BJ (cell line): Measurements from ENCODE around the gene HOXC13. TPM values are rescaled to one million over a fixed set of nuclear protein-coding genes. Genes with fewer than 3 reads are reported as not detected.

Source experiments
- CTCF ChIA-PET: fragments of 350-600 bp; formaldehyde crosslinking; extraction: SDS; loops from one replicate; lab custom pipeline; 2021; ENCODE audit warnings: antibody characterized with exemption, inconsistent platforms; lab: Yijun Ruan, JAX
- POLR2A ChIA-PET: fragments of 300-600 bp; sonication (Branson Sonifier 250); formaldehyde crosslinking; extraction: SDS; loops from one replicate; lab custom pipeline; 2021; ENCODE audit warnings: antibody characterized with exemption; lab: Charles Lee
- DNase-seq: peaks from one replicate; pipeline ENCODE4 v3.0.0-alpha.2; 2011; ENCODE audit warnings: low read depth
- H3K27me3 ChIP-seq: 2 replicates; pipeline ENCODE4 v1.6.0; 2011; ENCODE audit warnings: low read length; ENCODE audit not compliant: control insufficient read depth, insufficient read depth
- H3K36me3 ChIP-seq: 2 replicates; pipeline ENCODE4 v1.5.1; 2011; ENCODE audit warnings: low read length; ENCODE audit not compliant: control insufficient read depth, insufficient read depth
- H3K4me3 ChIP-seq: 2 replicates; pipeline ENCODE4 v1.5.1; 2011; ENCODE audit warnings: low read depth, mild to moderate bottlenecking, control low read depth, low read length
- polyA plus RNA-seq: library from polyadenylated mRNA; depleted of rRNA; stranded (reverse); fragments of >200 nt; gene quantifications from 2 replicates; pipeline ENCODE4 v1.2.3, GENCODE V29; 2011
- TF ChIP-seq, protein P1 (sequence below): IDR thresholded peaks from 2 replicates; pipeline ENCODE4 v1.5.1; 2011; ENCODE audit warnings: low read depth, mild to moderate bottlenecking, control low read depth, inconsistent platforms, low read length, moderate library complexity; ENCODE audit not compliant: insufficient read depth

HOXC13 gene
- polyA plus RNA-seq, 1 experiment, result 1.0 TPM

DNA sequence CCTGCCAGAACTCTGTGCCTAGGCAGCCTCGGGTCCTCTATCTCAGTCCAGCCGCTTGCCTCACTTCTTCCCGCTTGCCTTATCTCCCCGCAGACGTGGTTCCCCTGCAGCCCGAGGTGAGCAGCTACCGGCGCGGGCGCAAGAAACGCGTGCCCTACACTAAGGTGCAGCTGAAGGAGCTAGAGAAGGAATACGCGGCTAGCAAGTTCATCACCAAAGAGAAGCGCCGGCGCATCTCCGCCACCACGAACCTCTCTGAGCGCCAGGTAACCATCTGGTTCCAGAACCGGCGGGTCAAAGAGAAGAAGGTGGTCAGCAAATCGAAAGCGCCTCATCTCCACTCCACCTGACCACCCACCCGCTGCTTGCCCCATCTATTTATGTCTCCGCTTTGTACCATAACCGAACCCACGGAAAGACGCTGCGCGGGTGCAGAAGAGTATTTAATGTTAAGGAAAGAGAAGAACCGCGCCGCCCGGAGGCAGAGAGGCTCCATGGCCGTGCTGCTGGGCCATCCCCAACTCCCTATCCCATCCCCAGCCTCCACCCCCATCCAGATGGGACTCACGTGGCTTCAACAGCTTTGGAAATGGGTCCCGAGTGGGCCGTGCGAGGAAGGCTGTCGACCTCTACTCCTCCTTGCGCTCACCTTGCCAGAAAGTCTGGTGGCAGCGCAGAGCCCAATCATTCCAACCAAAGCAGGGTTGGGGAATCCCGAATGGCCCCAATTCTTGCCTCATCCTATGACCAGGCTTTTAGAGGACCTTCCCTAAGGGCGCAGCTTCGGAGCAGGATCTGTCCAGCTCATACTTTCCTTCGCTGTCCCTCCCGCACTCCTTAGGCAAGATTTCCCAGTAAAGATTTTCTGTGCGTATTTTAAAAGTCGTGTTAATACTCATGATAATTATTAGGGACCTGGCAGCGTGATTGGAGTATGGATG lies 6.5 kb downstream of the HOXC13 start:
- no peak for DNase-seq
- POLR2A ChIA-PET, result interaction anchor here (0.7 kb wide), 1 partner anchor 175 kb away, joined by 4 read pairs; no protein-coding TSS in a partner anchor
- CTCF ChIA-PET, result interaction anchor here (0.6 kb wide), 1 partner anchor 16 kb away, joined by 3 read pairs; no protein-coding TSS in a partner anchor

DNA sequence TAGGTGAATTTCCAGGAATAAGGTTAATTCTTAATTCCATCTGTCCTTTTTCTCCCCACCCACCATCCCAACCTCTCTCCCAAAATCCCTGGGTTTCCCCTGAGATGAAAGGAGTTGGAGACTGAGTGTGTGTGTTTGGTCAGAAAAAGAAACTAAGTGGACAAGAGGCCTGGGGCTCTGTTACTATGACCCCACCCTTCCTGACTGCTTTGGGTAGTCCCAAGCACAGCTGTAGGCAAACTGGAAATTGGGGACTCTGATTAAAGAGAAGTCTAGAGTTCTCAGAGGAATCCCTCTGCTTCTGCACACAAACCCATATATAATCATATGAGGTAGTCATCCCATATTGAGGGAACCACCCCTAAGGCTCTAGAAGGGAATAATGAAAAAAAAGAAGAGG lies 9.1 kb downstream of the HOXC13 start:
- peaks cover 72% of the 10 kb centered on the region for H3K27me3 ChIP-seq
- POLR2A ChIA-PET, result no interaction called here
- CTCF ChIA-PET, result interaction anchor here (0.6 kb wide), 1 partner anchor 51 kb away, joined by 3 read pairs; no protein-coding TSS in a partner anchor
- TF ChIP-seq, protein P1, sequence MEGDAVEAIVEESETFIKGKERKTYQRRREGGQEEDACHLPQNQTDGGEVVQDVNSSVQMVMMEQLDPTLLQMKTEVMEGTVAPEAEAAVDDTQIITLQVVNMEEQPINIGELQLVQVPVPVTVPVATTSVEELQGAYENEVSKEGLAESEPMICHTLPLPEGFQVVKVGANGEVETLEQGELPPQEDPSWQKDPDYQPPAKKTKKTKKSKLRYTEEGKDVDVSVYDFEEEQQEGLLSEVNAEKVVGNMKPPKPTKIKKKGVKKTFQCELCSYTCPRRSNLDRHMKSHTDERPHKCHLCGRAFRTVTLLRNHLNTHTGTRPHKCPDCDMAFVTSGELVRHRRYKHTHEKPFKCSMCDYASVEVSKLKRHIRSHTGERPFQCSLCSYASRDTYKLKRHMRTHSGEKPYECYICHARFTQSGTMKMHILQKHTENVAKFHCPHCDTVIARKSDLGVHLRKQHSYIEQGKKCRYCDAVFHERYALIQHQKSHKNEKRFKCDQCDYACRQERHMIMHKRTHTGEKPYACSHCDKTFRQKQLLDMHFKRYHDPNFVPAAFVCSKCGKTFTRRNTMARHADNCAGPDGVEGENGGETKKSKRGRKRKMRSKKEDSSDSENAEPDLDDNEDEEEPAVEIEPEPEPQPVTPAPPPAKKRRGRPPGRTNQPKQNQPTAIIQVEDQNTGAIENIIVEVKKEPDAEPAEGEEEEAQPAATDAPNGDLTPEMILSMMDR, result no peak
- DNase-seq, result no peak
- H3K4me3 ChIP-seq, result no peak overlapping the region
- H3K36me3 ChIP-seq, result no peaks in the 10 kb centered on the region

More for the DNA sequence above, 6.5 kb downstream of the HOXC13 start:
- TF ChIP-seq, protein P1, result no peak
- H3K27me3 ChIP-seq, result peaks cover 60% of the 10 kb centered on the region
- H3K36me3 ChIP-seq, result no peaks in the 10 kb centered on the region
- no peak overlapping the region for H3K4me3 ChIP-seq

DNA sequence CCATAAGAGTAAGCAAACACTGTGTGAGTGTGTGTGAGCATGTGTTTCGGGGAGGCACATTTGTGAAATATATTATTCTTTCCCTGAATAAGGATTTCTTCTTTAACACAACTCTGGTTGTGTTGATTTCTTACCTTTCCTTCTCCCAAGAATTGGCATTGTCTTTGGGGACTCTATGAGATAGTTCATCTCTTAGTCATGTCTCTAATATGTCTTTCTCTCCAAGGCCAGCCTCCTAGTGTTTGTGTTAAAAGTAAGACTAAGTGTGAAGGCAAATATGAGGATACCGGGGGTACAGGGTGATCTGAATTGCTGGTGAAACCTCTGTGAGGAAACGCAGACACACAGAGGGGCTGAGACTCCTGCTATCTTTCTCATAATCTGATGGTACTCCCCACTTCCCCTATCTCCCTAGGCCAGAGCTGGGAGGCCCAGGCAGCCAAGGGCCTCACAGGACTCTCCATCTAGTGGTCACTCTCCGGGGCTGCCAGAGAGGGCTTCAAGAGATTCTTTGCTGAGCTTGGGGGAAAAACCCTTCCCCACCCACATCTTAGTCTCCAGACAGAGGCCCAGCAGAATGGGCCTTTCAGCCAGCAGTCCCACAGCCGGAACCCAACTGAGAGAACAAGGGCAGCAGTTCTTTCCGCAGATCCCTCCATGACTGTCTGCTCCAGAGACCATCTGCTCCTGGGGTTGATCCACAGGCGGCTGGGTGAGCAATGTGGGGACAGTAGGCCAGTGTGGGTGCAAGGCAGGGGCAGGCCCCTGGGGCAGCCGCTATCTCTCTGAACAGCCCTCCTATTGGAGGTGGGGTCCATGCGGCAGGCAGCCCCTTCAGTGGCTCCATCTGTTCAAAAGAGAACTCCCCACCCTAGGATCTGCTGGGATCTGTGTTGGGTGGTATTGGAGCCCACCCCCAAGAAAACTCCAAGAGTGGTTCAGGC lies 10.3 kb downstream of the HOXC13 start:
- POLR2A ChIA-PET, result no interaction called here

DNA sequence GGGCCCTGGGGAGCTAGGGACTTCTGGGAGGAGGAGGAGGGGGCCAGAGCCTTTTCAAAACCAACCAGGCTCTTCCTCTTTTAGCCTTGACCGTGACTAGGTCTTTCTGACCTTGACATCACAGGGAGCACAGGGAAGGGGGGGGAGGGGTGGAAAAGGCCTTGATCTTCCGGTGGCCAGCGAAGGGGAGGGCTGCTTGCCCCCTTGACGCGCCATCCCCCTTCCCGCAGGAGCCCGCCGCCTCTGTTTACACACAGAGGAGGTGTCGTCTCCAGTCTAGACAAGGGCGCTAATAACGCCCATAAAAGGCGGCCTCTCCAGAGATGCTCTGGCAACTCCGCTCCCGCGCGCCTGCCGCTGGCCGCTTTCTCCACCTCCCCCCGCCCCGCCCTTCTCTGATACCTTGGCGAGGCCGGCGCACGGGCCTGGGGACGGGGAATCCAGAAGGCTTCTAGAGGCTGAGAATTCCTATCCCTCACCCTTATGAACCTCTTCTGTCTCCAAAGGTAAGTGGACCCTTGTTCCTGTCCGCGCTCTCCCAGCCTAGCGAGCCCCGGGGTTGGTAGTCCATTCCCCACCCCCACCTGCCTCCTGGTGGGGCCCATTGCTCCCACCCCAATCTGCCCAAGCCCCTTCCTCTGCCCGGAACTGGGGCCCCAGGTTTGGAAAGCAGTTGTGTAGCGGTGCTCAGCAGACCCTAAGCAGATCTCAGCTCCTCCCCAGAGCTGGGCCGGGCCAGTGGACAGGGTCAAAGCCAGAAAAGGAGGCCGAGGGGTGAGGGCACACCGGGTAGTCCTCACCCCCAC lies 11.2 kb downstream of the HOXC13 start:
- no peak for DNase-seq
- ChIA-PET POLR2A (no interaction called here), CTCF (interaction anchor here (0.7 kb wide), 1 partner anchor 206 kb away, joined by 3 read pairs; no protein-coding TSS in a partner anchor)
- Histone ChIP-seq H3K27me3 (peaks cover 75% of the 10 kb centered on the region), H3K36me3 (no peaks in the 10 kb centered on the region), H3K4me3 (no peak overlapping the region)
- TF ChIP-seq, protein P1, result no peak

More for the DNA sequence above, 10.3 kb downstream of the HOXC13 start:
- CTCF ChIA-PET, result interaction anchor here (0.6 kb wide), 1 partner anchor 171 kb away, joined by 3 read pairs; no protein-coding TSS in a partner anchor
- DNase-seq, result no peak
- TF ChIP-seq, protein P1, result no peak
- no peak overlapping the region for H3K4me3 ChIP-seq
- H3K27me3 ChIP-seq, result peaks cover 73% of the 10 kb centered on the region
- no peaks in the 10 kb centered on the region for H3K36me3 ChIP-seq
